Urinary bladder (tissue), 4 donors: Measurements from ENCODE around the gene AHRR. TPM values are rescaled to one million over a fixed set of nuclear protein-coding genes. Genes with fewer than 3 reads are reported as not detected.

Experiments used
- DNase-seq: peaks from one replicate; pipeline ENCODE4 v3.0.0-alpha.2; 2015; ENCODE audit errors: extremely low spot score
- H3K27ac ChIP-seq: one replicate; pipeline ENCODE4 v1.5.1; 2013; ENCODE audit warnings: low read depth, mild to moderate bottlenecking, moderate library complexity
- H3K36me3 ChIP-seq: one replicate; pipeline ENCODE4 v1.6.1; 2013; ENCODE audit warnings: mild to moderate bottlenecking, moderate library complexity; ENCODE audit not compliant: insufficient read depth
- H3K4me1 ChIP-seq: one replicate; pipeline ENCODE4 v1.6.1; 2013; ENCODE audit warnings: mild to moderate bottlenecking, moderate library complexity; ENCODE audit not compliant: insufficient read depth
- H3K4me3 ChIP-seq: one replicate; pipeline ENCODE4 v1.5.1; 2013; ENCODE audit warnings: low read depth, low read length
- WGBS: extraction: QIAGEN DNeasy Blood & Tissue Kit; methylation state at CpG from one replicate; pipeline ENCODE4 v1.1.7; 2013; 5-methylcytosine and 5-hydroxymethylcytosine counted together
- polyA plus RNA-seq: library from polyadenylated mRNA; stranded (reverse); fragments of 200-250 nt; gene quantifications from one replicate; pipeline ENCODE4 v1.2.3, GENCODE V29; 2013
- total RNA-seq: library from RNA; depleted of rRNA; stranded (reverse); fragments of >200 nt; gene quantifications from one replicate; pipeline ENCODE4 v1.2.3, GENCODE V29; 2014
- donor health status: healthy with polysubstance abuse.
- donor health status: healthy.

AHRR gene
- total and polyA plus RNA-seq, 2 donors: 6.5 to 6.7 TPM

DNA sequence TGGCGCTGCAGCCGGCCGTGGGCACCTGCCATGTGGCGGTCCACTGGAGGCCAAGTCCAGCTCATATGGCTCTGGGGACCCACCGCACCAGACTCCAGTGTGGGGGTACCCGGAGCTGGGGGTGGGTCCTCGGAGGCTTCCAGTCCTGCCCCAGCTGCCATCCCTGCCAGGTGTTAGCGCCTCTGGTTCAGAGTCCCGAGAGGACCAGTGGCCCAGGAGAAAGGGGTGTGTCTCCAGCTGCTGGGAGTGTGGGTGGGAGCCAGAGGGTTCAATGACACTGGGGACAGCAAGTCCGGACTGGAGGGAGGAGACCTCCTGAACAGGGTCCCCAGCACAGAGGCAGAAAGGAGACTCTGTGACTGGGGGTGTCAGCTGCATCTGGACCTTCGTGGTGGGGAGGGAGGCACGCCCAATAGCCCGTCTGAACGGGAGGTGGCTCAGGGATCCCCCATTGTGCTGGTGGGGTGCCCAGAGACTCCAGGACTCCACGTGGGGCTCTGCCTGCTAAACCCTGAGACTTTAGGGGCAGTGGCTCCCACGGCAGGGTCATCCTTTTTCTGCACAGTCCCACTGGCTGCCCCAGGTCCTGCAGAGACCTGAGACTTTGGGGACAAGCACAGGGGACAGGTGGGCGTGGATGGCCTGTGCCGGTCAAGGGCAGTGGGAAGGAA, 2.4 kb upstream of the AHRR start:
- WGBS: 62% methylated on average over 18 of the region's 18 CpGs

DNA sequence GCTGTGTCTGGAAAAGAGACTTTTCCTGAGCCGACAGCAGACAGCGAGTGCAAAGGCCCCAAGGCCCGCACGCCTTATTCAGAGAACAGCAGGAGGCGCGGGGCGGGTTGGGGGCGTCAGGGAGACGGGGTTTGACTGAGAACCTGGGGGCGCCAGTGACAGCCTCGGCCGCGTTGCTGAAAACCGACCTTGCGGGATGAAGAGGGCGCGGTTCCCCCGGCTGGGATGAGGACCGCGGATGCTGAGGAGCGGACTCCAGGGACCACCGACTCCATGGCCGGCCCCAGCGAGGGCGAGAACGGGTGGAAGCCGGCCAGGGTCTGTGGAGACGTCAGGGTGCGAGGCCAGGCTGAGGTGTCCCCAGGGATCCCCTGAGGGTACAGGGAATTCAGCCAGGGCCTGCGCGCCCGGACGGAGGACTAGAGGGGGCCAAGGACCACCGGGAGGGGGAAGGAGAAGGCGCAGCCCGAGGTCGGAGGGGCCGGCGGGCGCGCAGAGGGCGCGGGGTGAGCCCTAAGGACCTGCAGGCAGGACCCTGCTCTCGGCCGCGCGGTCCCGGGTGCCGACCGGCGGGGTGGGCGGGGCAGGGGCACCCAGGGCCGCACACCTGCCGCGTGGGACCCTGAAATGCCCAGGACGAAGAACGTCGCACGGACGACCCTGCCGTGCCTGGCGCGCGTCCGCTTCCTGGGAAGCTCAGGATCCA, 837 bp upstream of the AHRR start:
- DNase-seq: no peak
- Histone ChIP-seq H3K4me1 (peaks cover 2% of the 10 kb centered on the region), H3K4me3 (peak overlapping the region; percentile 69), H3K27ac (no peak overlapping the region), H3K36me3 (no peaks in the 10 kb centered on the region)
- 5% methylated on average over 65 of the region's 65 CpGs for WGBS

More for the DNA sequence above, 2.4 kb upstream of the AHRR start:
- no peaks in the 10 kb centered on the region for H3K36me3 ChIP-seq
- H3K4me3 ChIP-seq: no peak overlapping the region
- DNase-seq: no peak
- H3K27ac ChIP-seq: no peak overlapping the region
- H3K4me1 ChIP-seq: peaks cover 2% of the 10 kb centered on the region

- Histone ChIP-seq H3K27ac (peak overlapping the region; percentile 54), H3K4me1 (peaks cover 2% of the 10 kb centered on the region), H3K36me3 (no peaks in the 10 kb centered on the region), H3K4me3 (peak overlapping the region; percentile 69)
- WGBS: 1% methylated on average over 67 of the region's 67 CpGs
- no peak for DNase-seq
These were observed 275 bp downstream of the AHRR start for GRCh38 chr5:321726-322251.

GRCh38 chr5:322281-322941, 897 bp downstream of the AHRR start:
- 26% methylated on average over 56 of the region's 56 CpGs for WGBS
- Histone ChIP-seq H3K36me3 (no peaks in the 10 kb centered on the region), H3K27ac (peak overlapping the region; percentile 47), H3K4me3 (peak overlapping the region; percentile 69), H3K4me1 (peaks cover 2% of the 10 kb centered on the region)
- no peak for DNase-seq

DNA sequence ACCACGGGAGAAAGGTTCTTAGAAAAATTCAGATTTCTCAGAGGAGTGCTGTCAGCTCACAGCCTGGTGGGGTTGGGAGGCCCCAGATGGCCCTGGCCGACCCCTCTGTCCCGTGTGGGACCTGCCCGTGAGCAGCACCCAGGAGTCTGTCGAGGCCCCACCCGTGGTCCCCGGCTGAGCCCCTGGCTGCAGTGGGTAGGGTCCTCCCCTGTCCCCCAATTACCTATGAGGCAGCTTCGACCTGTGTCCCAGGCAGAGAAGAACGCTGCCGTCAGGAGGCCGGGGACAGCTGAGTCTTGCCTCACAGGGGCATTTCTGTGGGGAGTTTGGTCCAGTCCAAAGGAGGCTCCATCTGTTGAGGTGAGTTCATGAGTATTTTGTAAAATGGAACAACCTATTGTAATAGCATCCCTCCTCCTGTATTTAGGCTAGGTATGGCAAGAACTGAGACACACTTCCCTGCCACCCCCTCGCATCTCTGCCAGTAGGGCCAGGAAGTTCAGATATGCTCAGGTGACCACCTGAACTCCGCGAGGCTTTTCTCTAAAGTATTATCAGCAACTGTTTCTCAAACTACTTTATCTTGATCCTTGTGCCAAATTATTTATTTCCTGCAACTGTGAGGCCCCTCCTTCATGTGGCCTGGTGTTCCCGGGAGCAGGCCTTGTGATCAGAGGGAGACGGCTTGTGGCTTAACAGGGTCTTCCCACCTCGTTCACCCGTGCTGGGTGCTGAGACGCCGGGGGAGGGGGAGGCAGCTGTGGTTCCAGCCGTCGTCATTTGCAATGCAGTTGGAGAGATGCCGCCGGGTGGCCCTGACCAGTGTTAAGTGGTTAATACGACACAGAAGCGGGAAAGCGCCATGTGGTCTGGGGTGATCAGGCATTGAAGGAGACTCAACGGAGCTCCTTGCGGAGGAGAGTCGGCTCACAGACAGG, 1.7 kb downstream of the AHRR start:
- 61% methylated on average over 30 of the region's 30 CpGs for WGBS
- Histone ChIP-seq H3K27ac (no peak overlapping the region), H3K4me1 (peaks cover 2% of the 10 kb centered on the region), H3K4me3 (peak overlapping the region; percentile 69), H3K36me3 (no peaks in the 10 kb centered on the region)
- no peak for DNase-seq

DNA sequence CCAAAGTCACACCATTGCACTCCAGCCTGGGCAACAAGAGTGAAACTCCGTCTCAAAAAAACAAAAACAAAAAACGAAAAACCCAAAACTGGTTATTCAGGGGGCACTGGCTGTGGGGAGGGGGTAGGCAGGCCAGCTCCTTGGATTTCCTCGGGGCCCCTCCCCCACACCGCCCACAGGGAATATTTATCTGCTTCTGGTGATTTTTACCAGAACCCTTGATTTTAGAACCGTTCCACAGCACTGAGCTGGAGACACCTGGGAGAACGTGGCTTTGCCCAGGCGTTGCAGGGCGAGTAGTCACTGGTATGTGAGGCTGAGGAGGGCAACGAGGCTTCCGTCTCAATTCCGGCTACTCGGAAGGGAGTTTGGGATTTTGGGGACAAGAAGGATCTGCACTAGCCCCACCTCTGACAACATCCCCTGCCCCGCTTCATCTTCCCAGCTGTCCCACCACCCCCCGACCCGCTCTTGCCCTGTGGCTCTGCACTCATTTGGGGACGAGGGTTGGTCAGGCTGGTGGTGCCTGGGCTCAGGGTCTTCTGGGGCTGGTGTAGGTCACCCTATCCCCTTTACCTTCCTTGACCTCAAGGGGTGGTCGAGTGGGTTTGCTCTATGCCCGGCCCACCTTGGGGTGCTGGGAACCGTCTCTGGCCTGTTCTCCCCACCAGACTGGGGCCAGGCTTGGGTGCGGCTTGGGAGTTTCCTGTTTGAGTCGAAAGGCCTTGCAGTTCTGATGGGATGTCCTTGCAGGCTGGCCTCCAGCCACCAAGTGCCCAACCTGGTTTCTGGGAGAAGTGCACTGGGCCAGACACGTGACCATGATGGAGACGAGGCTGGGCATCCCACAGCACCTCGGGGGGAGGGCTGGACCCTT, 3.5 kb downstream of the AHRR start:
- no peak overlapping the region for H3K4me3 ChIP-seq
- WGBS: 77% methylated on average over 24 of the region's 24 CpGs
- DNase-seq: no peak
- peaks cover 2% of the 10 kb centered on the region for H3K4me1 ChIP-seq
- H3K36me3 ChIP-seq: no peaks in the 10 kb centered on the region
- H3K27ac ChIP-seq: no peak overlapping the region

DNA sequence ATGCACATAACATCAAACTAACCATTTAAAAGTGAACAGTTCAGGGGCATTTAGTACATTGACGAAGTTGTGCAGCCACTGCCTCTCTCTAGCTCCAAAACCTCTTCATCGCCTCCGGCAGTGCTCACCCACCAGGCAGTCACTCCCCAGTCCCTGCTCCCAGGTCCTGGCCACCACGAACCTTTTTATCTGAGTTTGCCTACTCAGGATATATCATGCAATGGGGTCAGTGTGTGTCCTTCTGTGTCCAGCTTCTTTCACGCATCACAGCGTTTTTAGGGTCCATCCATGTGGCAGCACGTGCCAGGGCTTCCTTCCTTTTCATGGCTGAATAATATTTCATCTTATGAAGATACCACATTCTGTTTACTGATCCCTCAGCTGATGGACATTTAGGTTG, 4.6 kb downstream of the AHRR start:
- Histone ChIP-seq H3K36me3 (no peaks in the 10 kb centered on the region), H3K4me1 (peaks cover 2% of the 10 kb centered on the region), H3K27ac (no peak overlapping the region), H3K4me3 (no peak overlapping the region)
- no peak for DNase-seq
- WGBS: 93% methylated on average over 7 of the region's 7 CpGs

GRCh38 chr5:329121-329735, 7.7 kb downstream of the AHRR start:
- no peaks in the 10 kb centered on the region for H3K36me3 ChIP-seq

GRCh38 chr5:329768-330167, 8.3 kb downstream of the AHRR start:
- DNase-seq: no peak
- WGBS: 88% methylated on average over 1 of the region's 1 CpG

More at GRCh38 chr5:329121-329735, 7.7 kb downstream of the AHRR start:
- WGBS: 84% methylated on average over 4 of the region's 4 CpGs
- H3K4me3 ChIP-seq: no peak overlapping the region
- H3K4me1 ChIP-seq: no peaks in the 10 kb centered on the region
- H3K27ac ChIP-seq: no peak overlapping the region
- DNase-seq: no peak

GRCh38 chr5:332843-333242, 11.3 kb downstream of the AHRR start:
- WGBS: 79% methylated on average over 5 of the region's 5 CpGs
- H3K4me1 ChIP-seq: no peaks in the 10 kb centered on the region
- H3K27ac ChIP-seq: no peak overlapping the region
- H3K36me3 ChIP-seq: no peaks in the 10 kb centered on the region
- H3K4me3 ChIP-seq: no peak overlapping the region
- no peak for DNase-seq

More at GRCh38 chr5:329768-330167, 8.3 kb downstream of the AHRR start:
- Histone ChIP-seq H3K36me3 (no peaks in the 10 kb centered on the region), H3K4me1 (no peaks in the 10 kb centered on the region), H3K27ac (no peak overlapping the region), H3K4me3 (no peak overlapping the region)

GRCh38 chr5:333945-334344, 12.4 kb downstream of the AHRR start:
- no peak for DNase-seq
- Histone ChIP-seq H3K27ac (no peak overlapping the region), H3K4me1 (no peaks in the 10 kb centered on the region), H3K4me3 (no peak overlapping the region), H3K36me3 (no peaks in the 10 kb centered on the region)
- WGBS: 76% methylated on average over 2 of the region's 2 CpGs
